IMR-90 (cell line): ENCODE data around the gene CDKAL1. TPM values are rescaled to one million over a fixed set of nuclear protein-coding genes. Genes with fewer than 3 reads are reported as not detected.

ENCODE experiments used
- ATAC-seq: fragments of 200-7000 bp; cut with Tn5 transposase; 2 replicates; pipeline ENCODE4 v1.9.1; 2020; ENCODE audit warnings: low read depth, mild to moderate bottlenecking, moderate library complexity
- BruUV-seq: library from RNA; stranded (reverse); fragments of 400-500 nt; replicated peaks from 2 replicates; lab custom pipeline; 2021; lab: Mats Ljungman, UMichigan
- CTCF ChIA-PET: fragments of 300-600 bp; formaldehyde crosslinking; extraction: SDS; loops from one replicate; lab custom pipeline; 2021; ENCODE audit warnings: antibody characterized with exemption; lab: Yijun Ruan, JAX
- POLR2A ChIA-PET: fragments of 300-600 bp; sonication (Branson Sonifier 250); formaldehyde crosslinking; loops from one replicate; lab custom pipeline; 2022; ENCODE audit warnings: antibody characterized with exemption; ENCODE audit not compliant: unreplicated experiment; lab: Charles Lee
- DNase-seq: peaks from one replicate; pipeline ENCODE4 v3.0.0; 2013
- H2AFZ ChIP-seq: replicated peaks from 2 replicates; pipeline ENCODE3; 2013; ENCODE audit warnings: low read length, mild to moderate bottlenecking; ENCODE audit not compliant: poor library complexity
- H2AK5ac ChIP-seq: 2 replicates; pipeline ENCODE4 v1.6.1; 2013; ENCODE audit warnings: low read depth, low read length, inconsistent platforms
- H2AK9ac ChIP-seq: replicated peaks from 2 replicates; pipeline ENCODE3; 2013; ENCODE audit warnings: mild to moderate bottlenecking, low read depth, low read length, moderate library complexity; ENCODE audit not compliant: poor library complexity
- H2BK120ac ChIP-seq: 2 replicates; pipeline ENCODE4 v1.6.1; 2013; ENCODE audit warnings: low read depth, low read length, inconsistent platforms
- H2BK15ac ChIP-seq: 3 replicates; pipeline ENCODE4 v1.6.1; 2013; ENCODE audit warnings: low read depth, low read length, inconsistent platforms
- H2BK20ac ChIP-seq: 2 replicates; pipeline ENCODE4 v1.6.1; 2013; ENCODE audit warnings: low read depth, mild to moderate bottlenecking, inconsistent platforms, low read length, moderate library complexity
- H2BK5ac ChIP-seq: 2 replicates; pipeline ENCODE4 v1.6.1; 2013; ENCODE audit warnings: mild to moderate bottlenecking, low read depth, low read length, inconsistent platforms; ENCODE audit not compliant: poor library complexity, severe bottlenecking
- H3K14ac ChIP-seq: replicated peaks from 2 replicates; pipeline ENCODE4 v1.6.1; 2013; ENCODE audit warnings: low read depth, low read length, inconsistent platforms
- H3K18ac ChIP-seq: 2 replicates; pipeline ENCODE4 v1.6.1; 2013; ENCODE audit warnings: low read depth, low read length, control low read depth
- H3K23ac ChIP-seq: 2 replicates; pipeline ENCODE4 v1.6.1; 2013; ENCODE audit warnings: low read depth, low read length, inconsistent platforms
- H3K27ac ChIP-seq: 2 replicates; pipeline ENCODE4 v1.5.1; 2013; ENCODE audit warnings: mild to moderate bottlenecking, control low read depth, low read length; ENCODE audit not compliant: insufficient read depth
- H3K27me3 ChIP-seq: 2 replicates; pipeline ENCODE4 v1.6.1; 2013; ENCODE audit warnings: low read length; ENCODE audit not compliant: control insufficient read depth, insufficient read depth
- H3K36me3 ChIP-seq: 2 replicates; pipeline ENCODE4 v1.6.1; 2013; ENCODE audit warnings: low read length, mixed read lengths; ENCODE audit not compliant: control insufficient read depth, insufficient read depth
- H3K4ac ChIP-seq: 2 replicates; pipeline ENCODE4 v1.6.1; 2013; ENCODE audit warnings: low read depth, low read length, inconsistent platforms
- H3K4me1 ChIP-seq: 2 replicates; pipeline ENCODE4 v1.6.1; 2013; ENCODE audit warnings: low read length, mixed read lengths; ENCODE audit not compliant: control insufficient read depth, insufficient read depth
- H3K4me2 ChIP-seq: 2 replicates; pipeline ENCODE4 v1.6.1; 2013; ENCODE audit warnings: low read depth, mild to moderate bottlenecking, control low read depth, low read length, moderate library complexity
- H3K4me3 ChIP-seq: 2 replicates; pipeline ENCODE4 v1.5.1; 2013; ENCODE audit warnings: low read depth, mild to moderate bottlenecking, control low read depth, low read length, moderate library complexity; ENCODE audit not compliant: insufficient read depth
- H3K56ac ChIP-seq: 2 replicates; pipeline ENCODE4 v1.6.1; 2013; ENCODE audit warnings: low read length, inconsistent platforms; ENCODE audit not compliant: insufficient read depth; ENCODE audit errors: extremely low read depth
- H3K79me1 ChIP-seq, 2 experiments: 2 replicates each; pipeline ENCODE4 v1.6.1; 2013; ENCODE audit warnings: low read length in 2 of 2, inconsistent platforms in 1 of 2, low read depth in 1 of 2
- H3K9ac ChIP-seq: 2 replicates; pipeline ENCODE4 v1.6.1; 2013; ENCODE audit warnings: low read depth, low read length, control low read depth
- H3K9me1 ChIP-seq: 2 replicates; pipeline ENCODE4 v1.6.1; 2013; ENCODE audit warnings: low read length, inconsistent platforms; ENCODE audit not compliant: insufficient read depth
- H3K9me3 ChIP-seq: 2 replicates; pipeline ENCODE4 v1.6.1; 2013; ENCODE audit warnings: low read length; ENCODE audit not compliant: control insufficient read depth, insufficient read depth
- H4K20me1 ChIP-seq: 2 replicates; pipeline ENCODE4 v1.6.1; 2013; ENCODE audit warnings: low read length, inconsistent platforms; ENCODE audit not compliant: insufficient read depth
- H4K5ac ChIP-seq: 2 replicates; pipeline ENCODE4 v1.6.1; 2013; ENCODE audit warnings: mild to moderate bottlenecking, low read depth, low read length, control low read depth
- H4K8ac ChIP-seq, 2 experiments: 2 replicates each; pipeline ENCODE4 v1.6.1; 2013; ENCODE audit warnings: low read depth in 2 of 2, low read length in 2 of 2, control low read depth in 1 of 2, inconsistent platforms in 1 of 2
- H4K91ac ChIP-seq: 2 replicates; pipeline ENCODE4 v1.6.1; 2013; ENCODE audit warnings: low read depth, low read length, inconsistent platforms; ENCODE audit not compliant: insufficient read depth
- CHD1 ChIP-seq: IDR thresholded peaks from 2 replicates; pipeline ENCODE4 v1.6.1; 2012; ENCODE audit warnings: low read depth, low read length, improper control_type of control experiment
- CTCF ChIP-seq: conservative IDR thresholded peaks from 2 replicates; pipeline ENCODE4 v1.5.1; 2012; ENCODE audit warnings: mild to moderate bottlenecking, low read depth, low read length, improper control_type of control experiment
- ELK1 ChIP-seq: fragments of 150-350 bp; IDR thresholded peaks from 2 replicates; pipeline ENCODE4 v1.6.1; 2016; ENCODE audit warnings: low read depth, mild to moderate bottlenecking, low read length, moderate library complexity, borderline replicate concordance
- MAFK ChIP-seq: IDR thresholded peaks from 2 replicates; pipeline ENCODE4 v1.6.1; 2012; ENCODE audit warnings: low read depth, low read length, improper control_type of control experiment
- MXI1 ChIP-seq: IDR thresholded peaks from 2 replicates; pipeline ENCODE4 v1.6.1; 2012; ENCODE audit warnings: low read depth, mild to moderate bottlenecking, low read length, moderate library complexity, borderline replicate concordance
- NFE2L2 ChIP-seq: fragments of 150-350 bp; IDR thresholded peaks from 2 replicates; pipeline ENCODE4 v1.6.1; 2016; ENCODE audit warnings: low read depth, mild to moderate bottlenecking, low read length
- RAD21 ChIP-seq: IDR thresholded peaks from 2 replicates; pipeline ENCODE4 v1.6.1; 2012; ENCODE audit warnings: low read length, improper control_type of control experiment
- RCOR1 ChIP-seq: IDR thresholded peaks from 2 replicates; pipeline ENCODE4 v1.6.1; 2012; ENCODE audit warnings: mild to moderate bottlenecking, low read length, improper control_type of control experiment; ENCODE audit not compliant: insufficient replicate concordance
- RFX5 ChIP-seq: IDR thresholded peaks from 2 replicates; pipeline ENCODE4 v1.8.0; 2012; ENCODE audit warnings: low read depth, mild to moderate bottlenecking, low read length, moderate library complexity
- SMC3 ChIP-seq: fragments of 150-350 bp; IDR thresholded peaks from 2 replicates; pipeline ENCODE4 v1.6.1; 2016; ENCODE audit warnings: low read depth, mild to moderate bottlenecking, antibody characterized with exemption, low read length, moderate library complexity
- USF2 ChIP-seq: fragments of 150-350 bp; IDR thresholded peaks from 2 replicates; pipeline ENCODE4 v1.6.1; 2017; ENCODE audit warnings: mild to moderate bottlenecking, antibody characterized with exemption, low read length, low read depth
- WGBS, 2 experiments: methylation state at CpG; one replicate each; pipeline versions ENCODE4 v1.1.5 to v1.1.7; 2013; ENCODE audit warnings: missing lambda C conversion rate in 2 of 2; ENCODE audit not compliant: insufficient read length in 1 of 2; ENCODE audit errors: extremely low coverage in 2 of 2; 5-methylcytosine and 5-hydroxymethylcytosine counted together
- dilution Hi-C: fragments of 300-500 bp; cut with HindIII; formaldehyde crosslinking; loops from one replicate; pipeline ENCODE4 v1.14.3; 2018; ENCODE audit warnings: low sequenced_read_pairs; ENCODE audit not compliant: unreplicated experiment
- in situ Hi-C: fragments of 300-500 bp; cut with MboI; formaldehyde crosslinking; loops from 3 replicates; pipeline ENCODE4 v1.14.3; 2019; ENCODE audit warnings: low sequenced_read_pairs, inconsistent platforms, mixed read lengths
- intact Hi-C: fragments of 100-400 bp; cut with micrococcal nuclease; formaldehyde crosslinking; loops from 2 replicates; pipeline ENCODE4 v1.10.0; 2022
- polyA plus RNA-seq, 3 experiments: library from polyadenylated mRNA; depleted of rRNA; stranded (reverse); fragments of >200 nt; gene quantifications; 2 replicates each; pipeline ENCODE4 v1.2.3, GENCODE V29; 2012; ENCODE audit warnings: low replicate concordance in 1 of 3
- total RNA-seq: library from RNA; depleted of rRNA; stranded (reverse); fragments of >200 nt; gene quantifications from 2 replicates; pipeline ENCODE4 v1.2.3, GENCODE V29; 2012

The CDKAL1 gene
- total and polyA plus RNA-seq, 2 of the 4 experiments (the other 2 are of a cell fraction) = 3.7 to 13.1 TPM

- H2BK15ac ChIP-seq = no peak overlapping the region
- TF ChIP-seq RAD21 = no peak
- no peak for TF ChIP-seq SMC3
- TF ChIP-seq RCOR1 = no peak
- TF ChIP-seq MAFK = no peak
- no peak for TF ChIP-seq MXI1
- TF ChIP-seq RFX5 = no peak
- TF ChIP-seq NFE2L2 = no peak
- no peak for TF ChIP-seq ELK1
- no peak for TF ChIP-seq CTCF
- no peak for TF ChIP-seq CHD1
- TF ChIP-seq USF2 = no peak
- H3K4ac ChIP-seq = no peak overlapping the region
- no peak overlapping the region for H3K23ac ChIP-seq
- dilution Hi-C loops (no loop called here), in situ Hi-C loops (no loop called here), intact Hi-C loops (loop anchor here (5.0 kb wide), 1 partner anchor 90 kb away; no protein-coding TSS in a partner anchor)
- no peak overlapping the region for H2AFZ ChIP-seq
- H2BK5ac ChIP-seq = no peak overlapping the region
- H3K27me3 ChIP-seq = no peaks in the 10 kb centered on the region
- no peaks in the 10 kb centered on the region; the same call in 1 of the 2 replicates for H3K9me1 ChIP-seq
- H3K79me1 ChIP-seq = no peaks in the 10 kb centered on the region
- no peak overlapping the region for H3K14ac ChIP-seq
- WGBS, 2 experiments = no CpG with 5 or more reads among the region's 4 CpGs
- H3K9me3 ChIP-seq = no peaks in the 10 kb centered on the region
- no peaks in the 10 kb centered on the region for H3K4me1 ChIP-seq
- CTCF ChIA-PET = interaction anchor here (0.6 kb wide), 1 partner anchor 762 kb away, joined by 3 read pairs; no protein-coding TSS in a partner anchor
- H3K18ac ChIP-seq = no peak overlapping the region
- BruUV-seq = no TSS peak
- no peak overlapping the region for H2BK20ac ChIP-seq
- POLR2A ChIA-PET = no interaction called here
- H2BK120ac ChIP-seq = no peak overlapping the region
- no peaks in the 10 kb centered on the region for H4K20me1 ChIP-seq
- H4K91ac ChIP-seq = no peak overlapping the region
- ATAC-seq = no peak
- no peak overlapping the region for H4K5ac ChIP-seq
- no peak overlapping the region for H3K4me2 ChIP-seq
- no peaks in the 10 kb centered on the region; the same call in 1 of the 2 replicates for H3K36me3 ChIP-seq
- H2AK5ac ChIP-seq = no peak overlapping the region
- no peak overlapping the region for H3K4me3 ChIP-seq
- no peak overlapping the region for H3K56ac ChIP-seq
- H2AK9ac ChIP-seq = no peak overlapping the region
- no peak overlapping the region for H3K9ac ChIP-seq
- DNase-seq = no peak
- H3K27ac ChIP-seq = no peak overlapping the region
- no peak overlapping the region for H4K8ac ChIP-seq
Measured at GRCh38 chr6:21087188-21087587, 552.9 kb downstream of the CDKAL1 start.
